Endothelial cell of umbilical vein (primary cell): ENCODE measurements around the gene CDCA7L. TPM values are rescaled to one million over a fixed set of nuclear protein-coding genes. Genes with fewer than 3 reads are reported as not detected.

Experiments
- BruUV-seq: library from RNA; stranded (reverse); fragments of 400-500 nt; replicated peaks from 2 replicates; lab custom pipeline; 2021; lab: Mats Ljungman, UMichigan
- CTCF ChIA-PET: fragments of 300-600, 350-600 bp; sonication (Branson Sonifier 250); formaldehyde crosslinking; loops from one replicate; lab custom pipeline; 2021; ENCODE audit warnings: antibody characterized with exemption, inconsistent platforms; lab: Charles Lee
- POLR2A ChIA-PET: fragments of 300-600, 350-600 bp; sonication (Branson Sonifier 250); formaldehyde crosslinking; loops from one replicate; lab custom pipeline; 2021; ENCODE audit warnings: antibody characterized with exemption, inconsistent platforms; lab: Charles Lee
- DNase-seq: peaks from one replicate; pipeline ENCODE4 v3.0.0-alpha.2; 2011; ENCODE audit warnings: low read depth, low spot score
- FAIRE-seq: peaks from 2 replicates; lab custom pipeline; 2011; peaks lifted over from hg19 to GRCh38; lab: Jason Lieb, UNC
- H2AFZ ChIP-seq: 2 replicates; pipeline ENCODE4 v1.6.0; 2012; ENCODE audit warnings: low read depth, low read length, control low read depth, inconsistent platforms
- H3K27ac ChIP-seq: 2 replicates; pipeline ENCODE4 v1.5.1; 2011; ENCODE audit warnings: low read depth, mild to moderate bottlenecking, control low read depth, low read length, moderate library complexity; ENCODE audit not compliant: insufficient read depth
- H3K27me3 ChIP-seq, 2 experiments: 2 replicates each; pipeline versions ENCODE4 v1.6.0 to v1.6.1; 2011; ENCODE audit warnings: low read length in 2 of 2, mixed read lengths in 1 of 2; ENCODE audit not compliant: control insufficient read depth in 2 of 2, insufficient read depth in 2 of 2
- H3K36me3 ChIP-seq, 2 experiments: 2 replicates in 1 of 2; 3 replicates in 1 of 2; pipeline ENCODE4 v1.5.1; 2011; ENCODE audit warnings: low read length in 2 of 2, mild to moderate bottlenecking in 1 of 2, moderate library complexity in 1 of 2; ENCODE audit not compliant: control insufficient read depth in 2 of 2, insufficient read depth in 2 of 2; ENCODE audit errors: extremely low read depth in 1 of 2
- H3K4me1 ChIP-seq: 3 replicates; pipeline ENCODE4 v1.5.1; 2011; ENCODE audit warnings: mild to moderate bottlenecking, low read length; ENCODE audit not compliant: control insufficient read depth, insufficient read depth; ENCODE audit errors: extremely low read depth
- H3K4me2 ChIP-seq: 2 replicates; pipeline ENCODE4 v1.6.1; 2011; ENCODE audit warnings: low read length, control low read depth, mixed read lengths; ENCODE audit not compliant: insufficient read depth
- H3K4me3 ChIP-seq, 3 experiments: fragments of 200-600 bp in 1 of 3; sonication (generic), shearing (Covaris generic) in 1 of 3; replicated peaks in 1 of 3; 2 replicates each; pipeline ENCODE4 v1.5.1; 2011 to 2016; ENCODE audit warnings: control low read depth in 3 of 3, low read length in 3 of 3, mild to moderate bottlenecking in 2 of 3, inconsistent platforms in 1 of 3, low read depth in 1 of 3, moderate library complexity in 1 of 3; ENCODE audit not compliant: insufficient read depth in 1 of 3
- H3K79me2 ChIP-seq: 2 replicates; pipeline ENCODE4 v1.6.0; 2012; ENCODE audit warnings: low read length, inconsistent platforms; ENCODE audit not compliant: control insufficient read depth, insufficient read depth
- H3K9ac ChIP-seq: replicated peaks from 2 replicates; pipeline ENCODE3; 2011; ENCODE audit warnings: low read length, control low read depth; ENCODE audit not compliant: insufficient read depth; ENCODE audit errors: extremely low read depth
- H3K9me1 ChIP-seq: replicated peaks from 3 replicates; pipeline ENCODE4 v1.6.0; 2011; ENCODE audit warnings: mild to moderate bottlenecking, low read length; ENCODE audit not compliant: control insufficient read depth, insufficient read depth; ENCODE audit errors: extremely low read depth
- H3K9me3 ChIP-seq: replicated peaks from 2 replicates; pipeline ENCODE4 v1.5.1; 2012; ENCODE audit warnings: low read length, inconsistent platforms; ENCODE audit not compliant: control insufficient read depth, insufficient read depth
- H4K20me1 ChIP-seq: replicated peaks from 2 replicates; pipeline ENCODE3; 2011; ENCODE audit warnings: mild to moderate bottlenecking, low read length; ENCODE audit not compliant: control insufficient read depth, insufficient read depth; ENCODE audit errors: extremely low read depth
- CTCF ChIP-seq, 2 donors: IDR thresholded peaks; 1 replicate in 1 of 2; 2 replicates in 1 of 2; pipeline ENCODE4 v1.5.1; 2011; ENCODE audit warnings: low read length in 2 of 2, mild to moderate bottlenecking in 2 of 2, moderate library complexity in 2 of 2, control low read depth in 1 of 2, inconsistent platforms in 1 of 2, low read depth in 1 of 2; ENCODE audit not compliant: insufficient read depth in 1 of 2; ENCODE audit errors: extremely low read depth in 1 of 2
- EZH2 ChIP-seq: IDR thresholded peaks from 2 replicates; pipeline ENCODE4 v1.6.1; 2012; ENCODE audit warnings: borderline replicate concordance, low read depth, mild to moderate bottlenecking, moderate library complexity, low read length, inconsistent platforms; ENCODE audit not compliant: severe bottlenecking
- FOS ChIP-seq: IDR thresholded peaks from 2 replicates; pipeline ENCODE4 v1.6.1; 2011; ENCODE audit warnings: mild to moderate bottlenecking, low read length, moderate library complexity, borderline replicate concordance; ENCODE audit not compliant: insufficient read depth
- GATA2 ChIP-seq: IDR thresholded peaks from 2 replicates; pipeline ENCODE4 v1.7.0; 2011; ENCODE audit warnings: low read depth, mild to moderate bottlenecking, moderate library complexity, mixed read lengths, low read length; ENCODE audit not compliant: insufficient read length, insufficient read depth
- JUN ChIP-seq: IDR thresholded peaks from 2 replicates; pipeline ENCODE4 v1.6.1; 2011; ENCODE audit warnings: borderline replicate concordance, low read depth; ENCODE audit not compliant: insufficient read length, insufficient read depth
- MAX ChIP-seq: IDR thresholded peaks from 2 replicates; pipeline ENCODE4 v1.6.1; 2011; ENCODE audit not compliant: insufficient read depth, insufficient read length
- MYC ChIP-seq: IDR thresholded peaks from one replicate; pipeline ENCODE4 v1.6.1; 2011; ENCODE audit warnings: mild to moderate bottlenecking, low read depth, low read length
- POLR2A ChIP-seq: IDR thresholded peaks from 2 replicates; pipeline ENCODE4 v1.6.1; 2012; ENCODE audit warnings: low read depth, mild to moderate bottlenecking, control low read depth, low read length
- POLR2AphosphoS5 ChIP-seq: IDR thresholded peaks from 2 replicates; pipeline ENCODE4 v1.6.1; 2012; ENCODE audit warnings: low read depth, mild to moderate bottlenecking, control low read depth, low read length, moderate library complexity; ENCODE audit not compliant: insufficient read depth
- dilution Hi-C: fragments of 300-500 bp; cut with MboI; formaldehyde crosslinking; loops from one replicate; pipeline ENCODE4 v1.15.0; 2019; ENCODE audit warnings: low sequenced_read_pairs; ENCODE audit not compliant: extremely low pct_ligation_motif_present
- intact Hi-C: fragments of 100-400 bp; cut with micrococcal nuclease; formaldehyde crosslinking; loops from one replicate; pipeline ENCODE4 v1.10.0; 2022
- polyA plus RNA-seq, 4 experiments: library from polyadenylated mRNA; depleted of rRNA in 3 of 4; stranded (reverse) in 3 of 4; unstranded in 1 of 4; fragments of >200 nt; gene quantifications; 2 replicates each; pipeline versions ENCODE4 v1.2.1 to v1.2.3, GENCODE V29; 2011 to 2012; ENCODE audit warnings: missing spikeins in 1 of 4
- total RNA-seq: library from RNA; stranded (reverse); gene quantifications from 2 replicates; pipeline ENCODE4 v1.2.3, GENCODE V29; 2021

Gene CDCA7L
- total and polyA plus RNA-seq, 2 donors (not counting 3 experiments of a cell fraction or from before 2014, with no cell fraction given): 68.4 to 91.6 TPM

GRCh38 chr7:21953781-21954180 is 8.1 kb upstream of the CDCA7L start:
- DNase-seq (no peak), FAIRE-seq (no peak)
- H4K20me1 ChIP-seq: no peaks in the 10 kb centered on the region
- POLR2A ChIA-PET: no interaction called here
- no peak overlapping the region for H2AFZ ChIP-seq
- H3K9me1 ChIP-seq: no peaks in the 10 kb centered on the region
- dilution Hi-C loops (no loop called here), intact Hi-C loops (no loop called here)
- CTCF ChIA-PET: interaction anchor here (1.1 to 2.1 kb wide), 3 partner anchors 9 to 32 kb away, joined by 4 read pairs; partner anchors contain the start of gene CDCA7L
- H3K4me2 ChIP-seq: no peak overlapping the region
- no peaks in the 10 kb centered on the region for H3K4me1 ChIP-seq
- no peak overlapping the region for H3K27ac ChIP-seq
- H3K36me3 ChIP-seq: no peaks in the 10 kb centered on the region
- no peaks in the 10 kb centered on the region for H3K9me3 ChIP-seq
- H3K9ac ChIP-seq: no peak overlapping the region
- no peaks in the 10 kb centered on the region for H3K27me3 ChIP-seq
- no TSS peak for BruUV-seq
- no peaks in the 10 kb centered on the region for H3K79me2 ChIP-seq
- no peak overlapping the region for H3K4me3 ChIP-seq
- no peak for TF ChIP-seq GATA2
- TF ChIP-seq POLR2A: no peak
- no peak for TF ChIP-seq MYC
- no peak for TF ChIP-seq JUN
- TF ChIP-seq POLR2AphosphoS5: no peak
- TF ChIP-seq CTCF (IDR thresholded peaks at IDR 0.05; ENCODE audit: extremely low read depth in 1 of 2, insufficient read depth in 1 of 2, low read depth in 1 of 2, low read length in 2 of 2): no peak
- no peak for TF ChIP-seq EZH2
- TF ChIP-seq FOS: no peak
- no peak for TF ChIP-seq MAX
